Keratinocyte (primary cell): ENCODE results near the gene MEGF11.

ENCODE experiments used
- EZH2 ChIP-seq: IDR thresholded peaks from one replicate; pipeline ENCODE4 v1.6.1; 2012; ENCODE audit warnings: inconsistent platforms, mild to moderate bottlenecking, low read length, moderate library complexity
- TF ChIP-seq, protein P1 (sequence below), 3 experiments: IDR thresholded peaks in 1 of 3; conservative IDR thresholded peaks in 1 of 3; optimal IDR thresholded peaks in 1 of 3; 2 replicates in 2 of 3; 3 replicates in 1 of 3; pipeline versions ENCODE3 to v1.5.1; 2011; ENCODE audit warnings: low read length in 3 of 3, mild to moderate bottlenecking in 3 of 3, moderate library complexity in 2 of 3, control low read depth in 1 of 3, inconsistent platforms in 1 of 3; ENCODE audit not compliant: insufficient read depth in 2 of 3; ENCODE audit errors: extremely low read depth in 1 of 3

DNA sequence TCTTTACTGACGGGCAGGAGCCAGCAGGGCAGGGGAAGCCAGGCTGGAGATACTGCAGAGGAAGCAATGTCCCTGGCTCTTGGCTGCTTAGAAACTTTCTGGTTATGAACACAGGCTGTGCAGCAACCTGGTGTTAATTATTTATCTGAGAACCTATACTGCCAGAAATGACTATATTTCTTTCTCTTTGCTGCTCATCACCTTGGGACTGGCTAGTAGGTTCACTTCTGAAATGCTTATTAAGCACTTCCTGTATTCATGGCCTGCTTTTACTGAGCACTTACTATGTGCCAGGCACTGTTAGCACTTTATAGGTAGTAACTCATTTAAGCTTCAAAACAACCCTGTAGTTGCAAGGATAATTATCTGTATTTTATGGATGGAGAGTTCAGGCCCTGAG, 326.7 kb downstream of the MEGF11 start:
- TF ChIP-seq, protein P1, sequence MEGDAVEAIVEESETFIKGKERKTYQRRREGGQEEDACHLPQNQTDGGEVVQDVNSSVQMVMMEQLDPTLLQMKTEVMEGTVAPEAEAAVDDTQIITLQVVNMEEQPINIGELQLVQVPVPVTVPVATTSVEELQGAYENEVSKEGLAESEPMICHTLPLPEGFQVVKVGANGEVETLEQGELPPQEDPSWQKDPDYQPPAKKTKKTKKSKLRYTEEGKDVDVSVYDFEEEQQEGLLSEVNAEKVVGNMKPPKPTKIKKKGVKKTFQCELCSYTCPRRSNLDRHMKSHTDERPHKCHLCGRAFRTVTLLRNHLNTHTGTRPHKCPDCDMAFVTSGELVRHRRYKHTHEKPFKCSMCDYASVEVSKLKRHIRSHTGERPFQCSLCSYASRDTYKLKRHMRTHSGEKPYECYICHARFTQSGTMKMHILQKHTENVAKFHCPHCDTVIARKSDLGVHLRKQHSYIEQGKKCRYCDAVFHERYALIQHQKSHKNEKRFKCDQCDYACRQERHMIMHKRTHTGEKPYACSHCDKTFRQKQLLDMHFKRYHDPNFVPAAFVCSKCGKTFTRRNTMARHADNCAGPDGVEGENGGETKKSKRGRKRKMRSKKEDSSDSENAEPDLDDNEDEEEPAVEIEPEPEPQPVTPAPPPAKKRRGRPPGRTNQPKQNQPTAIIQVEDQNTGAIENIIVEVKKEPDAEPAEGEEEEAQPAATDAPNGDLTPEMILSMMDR (optimal IDR thresholded peaks at IDR 0.05 in 1 of 3, IDR thresholded peaks at IDR 0.05 in 1 of 3, conservative IDR thresholded peaks at IDR 0.05 in 1 of 3; ENCODE audit: extremely low read depth in 1 of 3, insufficient read depth in 2 of 3, low read length in 3 of 3) = no peak
- no peak for TF ChIP-seq EZH2
